Kidney (tissue), 14 donors: ENCODE measurements around the gene NBEA. TPM values are rescaled to one million over a fixed set of nuclear protein-coding genes. Genes with fewer than 3 reads are reported as not detected.
"Not testable (repeated sequence)": the region's sequence is repeated elsewhere in the genome, so short reads cannot be mapped to it uniquely, and the experiment has no call there.

Experiments
- DNase-seq, 5 donors: peaks; one replicate each; pipeline ENCODE4 v3.0.0-alpha.2; 2013 to 2020
- FAIRE-seq: peaks from 2 replicates; lab custom pipeline; 2012; peaks lifted over from hg19 to GRCh38; lab: Jason Lieb, UNC
- H3K27ac ChIP-seq, 2 donors: one replicate each; pipeline ENCODE4 v1.7.0; 2013; ENCODE audit warnings: low read depth in 2 of 2, low read length in 2 of 2, inconsistent platforms in 1 of 2
- H3K27me3 ChIP-seq: one replicate; pipeline ENCODE4 v1.7.1; 2013; ENCODE audit warnings: low read length, inconsistent platforms; ENCODE audit not compliant: control insufficient read depth, insufficient read depth
- H3K36me3 ChIP-seq, 3 donors: one replicate each; pipeline versions ENCODE4 v1.7.0 to v1.7.1; 2013; ENCODE audit warnings: low read length in 3 of 3, control low read depth in 1 of 3, inconsistent platforms in 1 of 3; ENCODE audit not compliant: insufficient read depth in 3 of 3, control insufficient read depth in 2 of 3
- H3K4me1 ChIP-seq, 3 donors: one replicate each; pipeline versions ENCODE4 v1.7.0 to v1.7.1; 2013; ENCODE audit warnings: low read length in 3 of 3, inconsistent platforms in 1 of 3, low read depth in 1 of 3; ENCODE audit not compliant: control insufficient read depth in 2 of 3, insufficient read depth in 2 of 3
- H3K4me3 ChIP-seq, 3 donors: one replicate each; pipeline versions ENCODE4 v1.7.0 to v1.8.1; 2013; ENCODE audit warnings: low read length in 3 of 3, control low read depth in 1 of 3, inconsistent platforms in 1 of 3
- H3K9ac ChIP-seq, 3 donors: one replicate each; pipeline versions ENCODE4 v1.7.0 to v1.7.1; 2013; ENCODE audit warnings: low read length in 3 of 3, control low read depth in 1 of 3, inconsistent platforms in 1 of 3
- H3K9me3 ChIP-seq, 3 donors: one replicate each; pipeline versions ENCODE4 v1.7.0 to v1.7.1; 2013; ENCODE audit warnings: low read length in 3 of 3, control low read depth in 1 of 3, inconsistent platforms in 1 of 3; ENCODE audit not compliant: control insufficient read depth in 2 of 3, insufficient read depth in 1 of 3
- intact Hi-C: fragments of 100-400 bp; cut with DNase I; formaldehyde crosslinking; loops from one replicate; pipeline ENCODE4 v1.11.1; 2022
- polyA plus RNA-seq: library from polyadenylated mRNA; stranded (reverse); fragments of 350-450 nt; fragmentation: Illumina TruSeq; extraction: RNeasy Lipid Tissue Mini Kit (QIAGEN cat#74804); gene quantifications from one replicate; pipeline ENCODE4 v1.2.3, GENCODE V29; 2014; ENCODE audit warnings: low read depth, low replicate concordance; ENCODE audit not compliant: insufficient read depth
- total RNA-seq: library from RNA; stranded (reverse); fragmentation: NEBNext Ultra II Directional; extraction: Animal tissue kit (Norgen Biotek cat#: 25700); gene quantifications from one replicate; pipeline ENCODE4 v1.2.1, GENCODE V29; 2021
- TF ChIP-seq, protein P1 (sequence below): IDR thresholded peaks from 3 replicates; pipeline ENCODE4 v1.5.1; 2012; ENCODE audit warnings: mild to moderate bottlenecking, moderate library complexity, borderline replicate concordance; ENCODE audit not compliant: insufficient read depth; ENCODE audit errors: extremely low read depth
- donor health status: control.
- donor health status: control.
- donor health status: control.
- donor health status: control.
- donor health status: control.
- donor health status: DM: yes; HTN: yes; CAD: no.
- donor health status: Normal renal cell carcinoma (clear cell type).

The NBEA gene
- total and polyA plus RNA-seq, 2 donors from 2014 or later, result 4.7 to 14.6 TPM

- Histone ChIP-seq H3K27ac (no peak overlapping the region), H3K27me3 (no peaks in the 10 kb centered on the region), H3K36me3 (no peaks in the 10 kb centered on the region), H3K9me3 (no peaks in the 10 kb centered on the region), H3K4me3 (no peak overlapping the region), H3K4me1 (no peaks in the 10 kb centered on the region), H3K9ac (no peak overlapping the region)
- no peak for DNase-seq
- TF ChIP-seq, protein P1, sequence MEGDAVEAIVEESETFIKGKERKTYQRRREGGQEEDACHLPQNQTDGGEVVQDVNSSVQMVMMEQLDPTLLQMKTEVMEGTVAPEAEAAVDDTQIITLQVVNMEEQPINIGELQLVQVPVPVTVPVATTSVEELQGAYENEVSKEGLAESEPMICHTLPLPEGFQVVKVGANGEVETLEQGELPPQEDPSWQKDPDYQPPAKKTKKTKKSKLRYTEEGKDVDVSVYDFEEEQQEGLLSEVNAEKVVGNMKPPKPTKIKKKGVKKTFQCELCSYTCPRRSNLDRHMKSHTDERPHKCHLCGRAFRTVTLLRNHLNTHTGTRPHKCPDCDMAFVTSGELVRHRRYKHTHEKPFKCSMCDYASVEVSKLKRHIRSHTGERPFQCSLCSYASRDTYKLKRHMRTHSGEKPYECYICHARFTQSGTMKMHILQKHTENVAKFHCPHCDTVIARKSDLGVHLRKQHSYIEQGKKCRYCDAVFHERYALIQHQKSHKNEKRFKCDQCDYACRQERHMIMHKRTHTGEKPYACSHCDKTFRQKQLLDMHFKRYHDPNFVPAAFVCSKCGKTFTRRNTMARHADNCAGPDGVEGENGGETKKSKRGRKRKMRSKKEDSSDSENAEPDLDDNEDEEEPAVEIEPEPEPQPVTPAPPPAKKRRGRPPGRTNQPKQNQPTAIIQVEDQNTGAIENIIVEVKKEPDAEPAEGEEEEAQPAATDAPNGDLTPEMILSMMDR, result no peak
- intact Hi-C loops, result no loop called here
- no peak for FAIRE-seq
These were observed 113.6 kb downstream of the NBEA start for GRCh38 chr13:35055705-35056104.

GRCh38 chr13:35057858-35058257 lies 115.8 kb downstream of the NBEA start:
- no peak overlapping the region for H3K27ac ChIP-seq
- H3K27me3 ChIP-seq, result no peaks in the 10 kb centered on the region
- no peak for DNase-seq
- TF ChIP-seq, protein P1, result no peak
- no peaks in the 10 kb centered on the region for H3K4me1 ChIP-seq
- no peak overlapping the region for H3K4me3 ChIP-seq
- no peaks in the 10 kb centered on the region for H3K9me3 ChIP-seq
- FAIRE-seq, result no peak
- H3K9ac ChIP-seq, result no peak overlapping the region
- no peaks in the 10 kb centered on the region for H3K36me3 ChIP-seq
- intact Hi-C loops, result no loop called here

GRCh38 chr13:35058585-35058984 lies 116.5 kb downstream of the NBEA start:
- H3K9ac ChIP-seq, intact Hi-C loops, DNase-seq, H3K4me1 ChIP-seq, H3K27ac ChIP-seq, H3K36me3 ChIP-seq, H3K4me3 ChIP-seq, H3K27me3 ChIP-seq, H3K9me3 ChIP-seq: not testable (repeated sequence)
- peak; percentile 92 for FAIRE-seq

GRCh38 chr13:35086667-35087066 lies 144.6 kb downstream of the NBEA start:
- H3K9ac ChIP-seq, result no peak overlapping the region
- H3K27me3 ChIP-seq, result no peaks in the 10 kb centered on the region
- H3K4me3 ChIP-seq, result no peak overlapping the region
- TF ChIP-seq, protein P1, result no peak
- H3K4me1 ChIP-seq, result no peaks in the 10 kb centered on the region
- intact Hi-C loops, result no loop called here
- no peak overlapping the region for H3K27ac ChIP-seq
- no peak for DNase-seq
- H3K36me3 ChIP-seq, result peaks cover 0 to 5% (median 0%) of the 10 kb centered on the region in 3 donors
- no peak for FAIRE-seq
- peaks cover 0 to 5% (median 0%) of the 10 kb centered on the region in 3 donors for H3K9me3 ChIP-seq
